Caco-2 (cell line): ENCODE results near the gene CYP2B6. TPM values are rescaled to one million over a fixed set of nuclear protein-coding genes. Genes with fewer than 3 reads are reported as not detected.
"Not testable (repeated sequence)": the region's sequence is repeated elsewhere in the genome, so short reads cannot be mapped to it uniquely, and the experiment has no call there.

Source experiments
- BruUV-seq: library from RNA; stranded (reverse); fragments of 400-500 nt; replicated peaks from 2 replicates; lab custom pipeline; 2021; lab: Mats Ljungman, UMichigan
- CTCF ChIA-PET: fragments of 300-600 bp; sonication (Branson Sonifier 250); formaldehyde crosslinking; loops from one replicate; lab custom pipeline; 2022; ENCODE audit warnings: antibody characterized with exemption; lab: Charles Lee
- POLR2A ChIA-PET: fragments of 300-600 bp; sonication (Branson Sonifier 250); formaldehyde crosslinking; loops from one replicate; lab custom pipeline; 2022; ENCODE audit warnings: antibody characterized with exemption; lab: Charles Lee
- DNase-seq, 2 experiments: peaks; one replicate each; pipeline versions ENCODE4 v3.0.0 to v3.0.0-alpha.2; 2020 to 2022
- H3K27me3 ChIP-seq: replicated peaks from 2 replicates; pipeline ENCODE4 v1.6.0; 2011; ENCODE audit warnings: low read length; ENCODE audit not compliant: control insufficient read depth, insufficient read depth
- H3K36me3 ChIP-seq: 2 replicates; pipeline ENCODE4 v1.5.1; 2011; ENCODE audit warnings: low read length; ENCODE audit not compliant: control insufficient read depth, insufficient read depth
- H3K4me1 ChIP-seq: fragments of 250-450 bp; sonication (Bioruptor Pico); 2 replicates; pipeline ENCODE4 v1.5.1; 2020; ENCODE audit warnings: mild to moderate bottlenecking
- H3K4me3 ChIP-seq: 2 replicates; pipeline ENCODE4 v1.5.1; 2011; ENCODE audit warnings: low read depth, mild to moderate bottlenecking, control low read depth, low read length
- H3K9me3 ChIP-seq: fragments of 250-450 bp; sonication (Bioruptor Pico); 2 replicates; pipeline ENCODE4 v1.5.1; 2020; ENCODE audit warnings: mild to moderate bottlenecking, moderate library complexity
- H3K27ac Mint-ChIP-seq: one replicate; pipeline ENCODE4 v1.8.0; 2022; ENCODE audit warnings: mixed read lengths; ENCODE audit not compliant: unreplicated experiment
- H3K27me3 Mint-ChIP-seq: one replicate; pipeline ENCODE4 v1.8.0; 2022; ENCODE audit warnings: mixed read lengths; ENCODE audit not compliant: insufficient read depth, unreplicated experiment
- H3K36me3 Mint-ChIP-seq: one replicate; pipeline ENCODE4 v1.8.0; 2022; ENCODE audit warnings: mild to moderate bottlenecking, mixed read lengths; ENCODE audit not compliant: insufficient read depth, unreplicated experiment
- H3K4me1 Mint-ChIP-seq: one replicate; pipeline ENCODE4 v1.8.0; 2022; ENCODE audit warnings: low read depth, mixed read lengths; ENCODE audit not compliant: unreplicated experiment
- H3K4me3 Mint-ChIP-seq: one replicate; pipeline ENCODE4 v1.8.0; 2022; ENCODE audit warnings: mild to moderate bottlenecking, moderate library complexity, mixed read lengths; ENCODE audit not compliant: unreplicated experiment
- H3K9me3 Mint-ChIP-seq: one replicate; pipeline ENCODE4 v1.8.0; 2022; ENCODE audit warnings: mixed read lengths; ENCODE audit not compliant: unreplicated experiment
- CTCF ChIP-seq, 2 experiments: fragments of 200-600 bp in 1 of 2; IDR thresholded peaks; 1 replicate in 1 of 2; 2 replicates in 1 of 2; pipeline versions ENCODE4 v1.5.1 to v1.8.0; 2011 to 2022; ENCODE audit warnings: antibody characterized with exemption in 1 of 2, control low read depth in 1 of 2, inconsistent platforms in 1 of 2, low read depth in 1 of 2, low read length in 1 of 2, mild to moderate bottlenecking in 1 of 2, moderate library complexity in 1 of 2; ENCODE audit not compliant: insufficient read depth in 1 of 2, severe bottlenecking in 1 of 2, unreplicated experiment in 1 of 2
- intact Hi-C: fragments of 100-400 bp; cut with micrococcal nuclease; formaldehyde crosslinking; loops from one replicate; pipeline ENCODE4 v1.10.0; 2022; ENCODE audit not compliant: unreplicated experiment
- total RNA-seq: library from RNA; stranded (reverse); gene quantifications from 2 replicates; pipeline ENCODE4 v1.2.3, GENCODE V29; 2022

The CYP2B6 gene
- total RNA-seq, 1 experiment from 2014 or later: 0.32 TPM

- H3K27ac Mint-ChIP-seq, CTCF ChIA-PET, H3K36me3 ChIP-seq, DNase-seq, H3K27me3 Mint-ChIP-seq, H3K36me3 Mint-ChIP-seq, H3K27me3 ChIP-seq, BruUV-seq, H3K4me3 ChIP-seq, H3K4me1 ChIP-seq, H3K4me1 Mint-ChIP-seq, POLR2A ChIA-PET, intact Hi-C loops, H3K4me3 Mint-ChIP-seq: not testable (repeated sequence)
- H3K9me3 ChIP-seq: peaks cover 16% of the 10 kb centered on the region; the same call in 1 of the 2 replicates
- peaks cover 33% of the 10 kb centered on the region for H3K9me3 Mint-ChIP-seq
Measured at GRCh38 chr19:40969721-40970120, 21.4 kb upstream of the CYP2B6 start.

GRCh38 chr19:40970396-40971345, 20.4 kb upstream of the CYP2B6 start:
- H3K4me1 Mint-ChIP-seq, H3K36me3 ChIP-seq, POLR2A ChIA-PET, intact Hi-C loops, H3K4me3 Mint-ChIP-seq, H3K36me3 Mint-ChIP-seq, BruUV-seq, H3K27ac Mint-ChIP-seq, CTCF ChIA-PET, DNase-seq, H3K4me3 ChIP-seq, H3K4me1 ChIP-seq, H3K27me3 Mint-ChIP-seq, H3K27me3 ChIP-seq: not testable (repeated sequence)
- H3K9me3 ChIP-seq: peaks cover 16% of the 10 kb centered on the region; the same call in 1 of the 2 replicates
- H3K9me3 Mint-ChIP-seq: peaks cover 41% of the 10 kb centered on the region

GRCh38 chr19:40974633-40975037, 16.4 kb upstream of the CYP2B6 start:
- Histone ChIP-seq H3K27me3 (no peaks in the 10 kb centered on the region), H3K4me3 (no peak overlapping the region), H3K9me3 (peaks cover 8% of the 10 kb centered on the region), H3K4me1 (peaks cover 2% of the 10 kb centered on the region), H3K36me3 (no peaks in the 10 kb centered on the region)
- Mint-ChIP-seq H3K27ac (no peak overlapping the region), H3K9me3 (peaks cover 48% of the 10 kb centered on the region), H3K36me3 (no peaks in the 10 kb centered on the region), H3K4me3 (no peak overlapping the region), H3K27me3 (no peaks in the 10 kb centered on the region), H3K4me1 (peaks cover 3% of the 10 kb centered on the region)
- no TSS peak for BruUV-seq
- DNase-seq: peak; percentile 68 to 69
- peak; percentile 62 to 82 for TF ChIP-seq CTCF (IDR thresholded peaks at IDR 0.05; ENCODE audit: insufficient read depth in 1 of 2, low read depth in 1 of 2, low read length in 1 of 2, severe bottlenecking in 1 of 2, unreplicated experiment in 1 of 2)
- CTCF ChIA-PET: no interaction called here
- intact Hi-C loops: loop anchor here (1.0 kb wide), 1 partner anchor 170 kb away; no protein-coding TSS in a partner anchor
- POLR2A ChIA-PET: no interaction called here

- peaks cover 18% of the 10 kb centered on the region for H3K4me1 Mint-ChIP-seq
- CTCF ChIA-PET: no interaction called here
- no peak overlapping the region for H3K4me3 Mint-ChIP-seq
- intact Hi-C loops: no loop called here
- no peaks in the 10 kb centered on the region for H3K36me3 Mint-ChIP-seq
- H3K27me3 Mint-ChIP-seq: no peaks in the 10 kb centered on the region
- no peak for DNase-seq
- Histone ChIP-seq H3K9me3 (peaks cover 10% of the 10 kb centered on the region), H3K36me3 (no peaks in the 10 kb centered on the region), H3K4me1 (peaks cover 14% of the 10 kb centered on the region), H3K27me3 (no peaks in the 10 kb centered on the region), H3K4me3 (no peak overlapping the region)
- H3K27ac Mint-ChIP-seq: no peak overlapping the region
- no TSS peak for BruUV-seq
- no peak for TF ChIP-seq CTCF (IDR thresholded peaks at IDR 0.05; ENCODE audit: insufficient read depth in 1 of 2, low read depth in 1 of 2, low read length in 1 of 2, severe bottlenecking in 1 of 2, unreplicated experiment in 1 of 2)
- POLR2A ChIA-PET: no interaction called here
- H3K9me3 Mint-ChIP-seq: peaks cover 52% of the 10 kb centered on the region
Measured at GRCh38 chr19:40976134-40976533, 14.9 kb upstream of the CYP2B6 start.
